ENCODE results near the gene AKNA. TPM values are rescaled to one million over a fixed set of nuclear protein-coding genes. Genes with fewer than 3 reads are reported as not detected.

The AKNA gene
- polyA plus RNA-seq, 4 donors, result 3.4 to 22.0 (median 12.8) TPM

DNA sequence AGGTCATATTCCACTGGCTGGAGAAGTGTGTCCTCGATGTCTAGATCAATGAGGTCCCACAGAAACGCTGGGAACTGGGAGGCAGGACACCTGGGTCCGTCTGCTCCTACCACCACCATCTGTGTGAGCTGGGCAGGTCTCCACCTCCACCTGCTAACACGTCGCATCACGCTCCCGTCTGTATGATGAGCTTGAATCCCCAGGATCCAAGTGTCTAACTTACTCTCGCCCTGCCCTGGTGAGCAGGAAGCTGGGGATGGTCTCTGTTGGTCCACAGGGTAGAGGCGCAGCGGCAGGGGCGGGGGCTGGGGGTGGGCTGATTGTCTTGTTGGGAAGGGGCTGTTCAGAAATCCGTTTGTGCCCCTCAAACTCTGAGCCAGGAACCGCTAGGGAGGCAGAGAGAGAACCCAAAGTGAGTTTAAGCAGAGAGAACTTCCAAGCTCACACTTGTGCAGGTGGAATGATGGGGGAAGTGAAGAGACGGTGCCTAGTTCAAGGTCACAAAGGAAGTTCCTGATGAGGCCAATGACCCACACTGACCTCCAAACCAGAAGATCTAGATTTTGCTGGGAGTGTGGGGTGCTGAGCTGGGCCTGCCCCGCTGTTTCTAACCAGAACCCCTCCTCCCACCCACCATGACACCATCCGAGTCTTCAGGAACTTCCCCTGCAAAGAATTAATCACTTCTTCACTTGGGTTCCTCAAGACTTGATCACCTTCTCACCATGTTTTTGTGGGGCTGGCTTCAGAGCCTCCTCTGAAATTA, 37.0 kb downstream of the AKNA start:
- Histone ChIP-seq H3K9me3 (ENCODE audit: control insufficient read depth in 2 of 2, insufficient read depth in 1 of 2, low read depth in 1 of 2, low read length in 1 of 2) (no peaks in the 10 kb centered on the region), H3K27ac (ENCODE audit: low read depth in 1 of 3, low read length in 2 of 3) (no peak overlapping the region), H3K27me3 (ENCODE audit: control insufficient read depth in 3 of 3, insufficient read depth in 3 of 3, low read length in 3 of 3) (no peaks in the 10 kb centered on the region), H3K36me3 (ENCODE audit: control insufficient read depth in 3 of 3, insufficient read depth in 2 of 3, low read depth in 1 of 3, low read length in 3 of 3) (peaks cover 10 to 55% (median 24%) of the 10 kb centered on the region in 3 donors), H3K4me3 (ENCODE audit: low read depth in 1 of 3, low read length in 3 of 3) (no peak overlapping the region), H3K4me1 (ENCODE audit: control insufficient read depth in 3 of 3, insufficient read depth in 2 of 3, low read depth in 1 of 3, low read length in 2 of 3) (no peaks in the 10 kb centered on the region)
- FAIRE-seq (no peak), DNase-seq (no peak)
- whole genome bisulfite sequencing, 3 donors, result 92 to 93% (median 92%) methylated on average over 16 of the region's 16 CpGs

DNA sequence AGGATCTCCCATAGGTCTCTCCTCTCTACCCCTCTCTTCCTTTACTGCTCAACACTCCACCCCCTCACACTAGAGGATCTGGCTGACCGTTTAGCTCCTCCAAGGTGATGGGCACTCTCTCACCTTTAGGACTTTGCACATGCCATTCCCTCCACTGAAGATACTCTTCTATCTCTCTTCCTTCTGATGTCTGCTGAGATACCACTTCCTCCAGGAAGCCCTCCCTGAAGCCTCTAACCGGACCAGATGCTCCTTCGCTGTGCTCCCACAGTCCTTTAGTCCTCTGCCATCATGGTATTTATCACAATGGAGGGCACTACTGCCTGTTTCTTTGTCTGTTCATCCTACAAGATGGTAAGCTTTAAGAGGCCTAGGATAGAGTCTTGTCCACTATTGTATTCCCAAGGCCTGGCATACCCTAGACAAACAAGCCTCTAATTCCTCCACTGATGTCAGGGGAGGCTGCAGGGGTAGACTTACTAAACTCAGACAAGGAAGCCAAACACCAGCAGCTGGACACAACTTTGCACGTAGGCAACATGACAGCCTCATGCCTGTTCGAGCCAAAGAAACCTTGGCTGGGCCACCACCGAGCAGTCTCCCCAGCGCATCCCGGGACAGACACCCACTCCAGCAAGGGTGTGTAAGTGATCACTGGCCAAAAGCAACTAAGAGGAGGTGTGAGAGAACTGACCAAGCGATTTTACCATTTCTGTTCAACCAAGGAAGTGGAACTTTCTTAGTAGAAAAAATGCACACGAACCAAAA, 37.9 kb downstream of the AKNA start:
- Histone ChIP-seq H3K27ac (ENCODE audit: low read depth in 1 of 3, low read length in 2 of 3) (no peak overlapping the region), H3K27me3 (ENCODE audit: control insufficient read depth in 3 of 3, insufficient read depth in 3 of 3, low read length in 3 of 3) (no peaks in the 10 kb centered on the region), H3K4me1 (ENCODE audit: control insufficient read depth in 3 of 3, insufficient read depth in 2 of 3, low read depth in 1 of 3, low read length in 2 of 3) (no peaks in the 10 kb centered on the region), H3K4me3 (ENCODE audit: low read depth in 1 of 3, low read length in 3 of 3) (no peak overlapping the region), H3K9me3 (ENCODE audit: control insufficient read depth in 2 of 2, insufficient read depth in 1 of 2, low read depth in 1 of 2, low read length in 1 of 2) (no peaks in the 10 kb centered on the region), H3K36me3 (ENCODE audit: control insufficient read depth in 3 of 3, insufficient read depth in 2 of 3, low read depth in 1 of 3, low read length in 3 of 3) (peaks cover 7 to 57% (median 24%) of the 10 kb centered on the region in 3 donors)
- FAIRE-seq, result no peak
- no peak for DNase-seq
- WGBS, 3 donors, result 83 to 92% (median 86%) methylated on average over 10 of the region's 10 CpGs

DNA sequence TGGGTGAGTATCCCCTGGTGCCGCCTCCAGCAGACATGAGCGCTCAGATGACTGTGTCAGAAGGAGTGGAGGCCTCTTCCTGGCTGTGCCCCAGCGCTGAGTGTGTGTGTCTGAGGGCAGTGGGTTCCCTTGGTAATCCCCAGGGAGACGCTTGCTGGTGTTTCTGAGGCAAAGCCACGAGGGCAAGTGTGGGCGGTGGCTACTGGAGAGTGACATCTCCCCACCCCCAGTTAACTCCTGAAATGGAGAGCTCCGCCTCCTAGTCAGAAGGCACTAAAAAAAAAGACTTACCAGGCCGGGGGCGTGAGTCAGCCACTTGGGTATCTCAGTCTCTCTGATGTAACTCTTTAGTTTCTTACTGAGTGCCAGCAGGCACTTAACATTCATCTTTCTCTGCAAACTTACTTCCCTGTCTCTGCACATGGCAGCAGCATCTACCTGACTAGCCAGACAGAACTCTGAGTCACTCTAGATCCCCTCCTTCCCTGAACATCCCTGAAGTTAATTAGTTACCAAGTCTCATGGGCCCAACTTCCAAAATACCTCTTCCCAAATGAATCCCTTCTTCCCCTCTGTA, 38.8 kb downstream of the AKNA start:
- no peaks in the 10 kb centered on the region for H3K27me3 ChIP-seq (ENCODE audit: control insufficient read depth in 3 of 3, insufficient read depth in 3 of 3, low read length in 3 of 3)
- H3K36me3 ChIP-seq (ENCODE audit: control insufficient read depth in 3 of 3, insufficient read depth in 2 of 3, low read depth in 1 of 3, low read length in 3 of 3), result peaks cover 6 to 64% (median 24%) of the 10 kb centered on the region in 3 donors
- peak overlapping the region in 1 of 3 donors; percentile 24 for H3K27ac ChIP-seq (ENCODE audit: low read depth in 1 of 3, low read length in 2 of 3)
- no peak overlapping the region for H3K4me3 ChIP-seq (ENCODE audit: low read depth in 1 of 3, low read length in 3 of 3)
- FAIRE-seq, result no peak
- H3K4me1 ChIP-seq (ENCODE audit: control insufficient read depth in 3 of 3, insufficient read depth in 2 of 3, low read depth in 1 of 3, low read length in 2 of 3), result no peaks in the 10 kb centered on the region
- peak in 1 of 2 donors; percentile 44 for DNase-seq
- WGBS, 3 donors, result 42 to 66% (median 44%) methylated on average over 8 to 9 of the region's 9 CpGs
- no peaks in the 10 kb centered on the region for H3K9me3 ChIP-seq (ENCODE audit: control insufficient read depth in 2 of 2, insufficient read depth in 1 of 2, low read depth in 1 of 2, low read length in 1 of 2)

DNA sequence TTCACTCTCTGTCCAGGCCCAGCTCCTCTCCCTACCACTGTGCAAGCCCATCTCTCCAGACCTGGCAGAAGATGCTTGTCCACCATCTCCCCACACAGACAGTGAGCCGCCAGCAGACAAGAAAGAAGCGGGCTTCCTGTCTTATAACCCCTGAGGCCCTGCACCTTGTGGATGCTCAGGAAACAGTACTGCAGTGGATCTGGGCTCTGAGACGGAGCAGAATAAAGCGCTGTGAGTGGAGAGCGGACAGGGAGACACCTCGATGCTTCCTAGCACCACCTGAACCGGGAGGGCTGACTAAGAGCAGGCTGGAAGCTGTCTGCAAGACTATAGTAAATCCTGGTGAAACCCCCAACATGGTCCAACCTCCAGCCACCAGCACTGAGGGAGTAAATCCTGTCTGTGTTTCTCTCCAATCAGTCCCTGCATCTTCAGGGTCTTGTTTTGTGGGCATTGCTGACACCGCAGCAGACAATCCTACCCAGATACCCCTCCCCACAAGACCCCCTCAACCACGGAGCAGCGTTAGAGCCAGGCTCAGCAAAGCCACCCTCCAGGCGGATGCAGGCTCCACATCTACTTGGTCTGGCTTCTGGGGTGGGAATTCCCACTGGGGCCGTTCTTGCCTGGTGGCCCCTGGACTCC, 39.4 kb downstream of the AKNA start:
- no peak overlapping the region for H3K4me3 ChIP-seq (ENCODE audit: low read depth in 1 of 3, low read length in 3 of 3)
- no peaks in the 10 kb centered on the region for H3K27me3 ChIP-seq (ENCODE audit: control insufficient read depth in 3 of 3, insufficient read depth in 3 of 3, low read length in 3 of 3)
- FAIRE-seq, result no peak
- DNase-seq, result no peak
- H3K36me3 ChIP-seq (ENCODE audit: control insufficient read depth in 3 of 3, insufficient read depth in 2 of 3, low read depth in 1 of 3, low read length in 3 of 3), result peaks cover 7 to 66% (median 28%) of the 10 kb centered on the region in 3 donors
- peak overlapping the region in 1 of 3 donors; percentile 24 for H3K27ac ChIP-seq (ENCODE audit: low read depth in 1 of 3, low read length in 2 of 3)
- H3K9me3 ChIP-seq (ENCODE audit: control insufficient read depth in 2 of 2, insufficient read depth in 1 of 2, low read depth in 1 of 2, low read length in 1 of 2), result no peaks in the 10 kb centered on the region
- H3K4me1 ChIP-seq (ENCODE audit: control insufficient read depth in 3 of 3, insufficient read depth in 2 of 3, low read depth in 1 of 3, low read length in 2 of 3), result no peaks in the 10 kb centered on the region
- 85 to 87% (median 85%) methylated on average over 12 of the region's 12 CpGs for WGBS, 3 donors

DNA sequence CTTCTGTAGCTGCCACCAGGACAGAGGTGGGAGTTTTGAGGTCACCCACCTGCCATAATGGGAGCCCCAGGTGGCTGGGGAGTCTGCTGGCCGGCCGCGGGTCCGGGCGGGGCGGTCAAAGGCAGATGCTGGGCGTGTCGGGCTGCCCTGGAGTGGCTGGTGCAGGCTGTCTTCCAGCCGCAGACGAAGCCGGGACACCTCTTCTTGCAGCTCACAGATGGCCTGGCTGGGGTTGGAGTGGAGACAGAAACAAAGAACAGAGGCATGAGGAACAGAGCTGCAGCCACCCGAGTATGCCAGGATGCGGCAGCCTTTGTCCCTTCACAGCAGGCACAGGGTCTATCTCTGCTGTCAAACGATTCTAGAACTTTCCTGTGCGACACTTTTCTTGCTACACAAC, 40.1 kb downstream of the AKNA start:
- H3K36me3 ChIP-seq (ENCODE audit: control insufficient read depth in 3 of 3, insufficient read depth in 2 of 3, low read depth in 1 of 3, low read length in 3 of 3), result peaks cover 7 to 66% (median 34%) of the 10 kb centered on the region in 3 donors
- no peak overlapping the region for H3K4me3 ChIP-seq (ENCODE audit: low read depth in 1 of 3, low read length in 3 of 3)
- no peaks in the 10 kb centered on the region for H3K9me3 ChIP-seq (ENCODE audit: control insufficient read depth in 2 of 2, insufficient read depth in 1 of 2, low read depth in 1 of 2, low read length in 1 of 2)
- FAIRE-seq (no peak), DNase-seq (no peak)
- no peak overlapping the region for H3K27ac ChIP-seq (ENCODE audit: low read depth in 1 of 3, low read length in 2 of 3)
- H3K4me1 ChIP-seq (ENCODE audit: control insufficient read depth in 3 of 3, insufficient read depth in 2 of 3, low read depth in 1 of 3, low read length in 2 of 3), result no peaks in the 10 kb centered on the region
- no peaks in the 10 kb centered on the region for H3K27me3 ChIP-seq (ENCODE audit: control insufficient read depth in 3 of 3, insufficient read depth in 3 of 3, low read length in 3 of 3)
- 75 to 85% (median 81%) methylated on average over 15 of the region's 15 CpGs for WGBS, 3 donors

DNA sequence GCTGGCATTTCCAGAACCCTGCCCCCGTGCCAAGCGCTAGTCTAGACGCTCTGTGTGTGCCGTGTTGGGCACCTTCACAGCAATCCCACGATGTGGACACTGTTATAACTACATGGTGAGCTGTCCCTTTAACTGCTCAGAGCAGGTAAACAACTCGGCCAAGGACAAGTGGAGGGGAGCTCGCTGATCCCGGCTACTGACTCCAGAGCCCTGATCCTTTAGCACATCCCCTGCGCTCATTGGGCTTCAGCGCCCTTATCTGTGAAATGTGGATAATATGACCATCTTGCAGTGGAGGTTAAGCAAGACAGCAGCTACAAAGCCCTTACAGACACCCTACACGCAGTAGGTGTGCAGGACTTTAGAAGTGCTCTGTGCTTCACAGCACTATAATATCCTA, 41.6 kb downstream of the AKNA start:
- Histone ChIP-seq H3K27me3 (ENCODE audit: control insufficient read depth in 3 of 3, insufficient read depth in 3 of 3, low read length in 3 of 3) (no peaks in the 10 kb centered on the region), H3K27ac (ENCODE audit: low read depth in 1 of 3, low read length in 2 of 3) (no peak overlapping the region), H3K9me3 (ENCODE audit: control insufficient read depth in 2 of 2, insufficient read depth in 1 of 2, low read depth in 1 of 2, low read length in 1 of 2) (no peaks in the 10 kb centered on the region), H3K4me1 (ENCODE audit: control insufficient read depth in 3 of 3, insufficient read depth in 2 of 3, low read depth in 1 of 3, low read length in 2 of 3) (no peaks in the 10 kb centered on the region), H3K36me3 (ENCODE audit: control insufficient read depth in 3 of 3, insufficient read depth in 2 of 3, low read depth in 1 of 3, low read length in 3 of 3) (peaks cover 7 to 75% (median 34%) of the 10 kb centered on the region in 3 donors), H3K4me3 (ENCODE audit: low read depth in 1 of 3, low read length in 3 of 3) (no peak overlapping the region)
- DNase-seq (no peak), FAIRE-seq (no peak)
- 85 to 88% (median 87%) methylated on average over 11 of the region's 11 CpGs for WGBS, 3 donors

DNA sequence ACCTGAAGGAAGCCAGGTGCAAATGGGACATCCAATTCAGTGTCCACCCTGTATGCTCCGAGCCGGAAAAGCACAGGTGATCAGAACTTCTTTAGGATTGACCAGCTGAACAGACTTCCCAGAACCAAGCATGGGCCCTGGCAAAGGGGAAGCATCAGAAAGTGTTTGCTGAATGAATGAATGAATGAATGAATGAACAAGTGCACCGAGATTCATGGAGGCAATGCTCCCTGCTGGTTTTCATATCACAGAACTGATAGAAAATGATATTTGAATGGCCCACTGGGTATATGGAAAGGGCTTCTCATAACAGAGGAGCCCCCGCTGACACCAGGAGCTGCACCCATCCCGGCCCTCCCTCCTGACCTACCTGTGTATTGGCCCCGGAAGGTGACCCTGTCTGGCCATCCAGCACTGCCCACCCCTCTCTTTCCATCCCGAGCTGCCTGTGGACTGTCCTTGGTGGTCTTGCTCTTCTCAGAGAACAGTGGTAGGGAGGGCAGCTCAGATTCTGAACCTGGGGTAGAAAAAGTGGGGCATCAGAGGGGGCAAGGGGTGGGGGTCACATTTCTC, 42.2 kb downstream of the AKNA start:
- peaks cover 7 to 73% (median 34%) of the 10 kb centered on the region in 3 donors for H3K36me3 ChIP-seq (ENCODE audit: control insufficient read depth in 3 of 3, insufficient read depth in 2 of 3, low read depth in 1 of 3, low read length in 3 of 3)

DNA sequence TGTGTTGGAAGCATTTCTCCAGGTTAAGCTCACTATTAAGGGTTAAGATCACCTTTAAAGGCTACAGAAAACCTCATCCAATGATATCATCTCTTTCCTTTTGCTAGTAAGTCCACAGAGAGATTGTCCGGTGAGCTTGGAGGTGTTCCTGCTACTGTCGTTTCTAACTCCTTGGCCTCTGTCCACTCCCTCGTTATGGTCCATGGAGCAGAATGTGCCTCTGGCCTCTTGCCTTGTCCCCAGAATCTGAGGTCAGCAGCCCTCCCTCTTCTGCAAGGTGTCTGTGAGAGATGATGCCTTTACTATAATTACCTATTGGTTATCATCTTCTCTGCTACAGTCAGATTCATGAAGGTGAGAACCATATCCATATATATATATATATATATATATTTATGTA, 43.1 kb downstream of the AKNA start:
- WGBS, 3 donors, result 69 to 73% (median 69%) methylated on average over 3 of the region's 3 CpGs
- H3K4me1 ChIP-seq (ENCODE audit: control insufficient read depth in 3 of 3, insufficient read depth in 2 of 3, low read depth in 1 of 3, low read length in 2 of 3), result no peaks in the 10 kb centered on the region
- DNase-seq, result no peak
- no peak overlapping the region for H3K4me3 ChIP-seq (ENCODE audit: low read depth in 1 of 3, low read length in 3 of 3)
- H3K27ac ChIP-seq (ENCODE audit: low read depth in 1 of 3, low read length in 2 of 3), result no peak overlapping the region
- no peaks in the 10 kb centered on the region for H3K9me3 ChIP-seq (ENCODE audit: control insufficient read depth in 2 of 2, insufficient read depth in 1 of 2, low read depth in 1 of 2, low read length in 1 of 2)
- no peak for FAIRE-seq
- peaks cover 7 to 74% (median 28%) of the 10 kb centered on the region in 3 donors for H3K36me3 ChIP-seq (ENCODE audit: control insufficient read depth in 3 of 3, insufficient read depth in 2 of 3, low read depth in 1 of 3, low read length in 3 of 3)
- no peaks in the 10 kb centered on the region for H3K27me3 ChIP-seq (ENCODE audit: control insufficient read depth in 3 of 3, insufficient read depth in 3 of 3, low read length in 3 of 3)

More for the DNA sequence above, 42.2 kb downstream of the AKNA start:
- WGBS, 3 donors, result 90 to 95% (median 91%) methylated on average over 7 of the region's 7 CpGs
- H3K27ac ChIP-seq (ENCODE audit: low read depth in 1 of 3, low read length in 2 of 3), result no peak overlapping the region
- H3K4me1 ChIP-seq (ENCODE audit: control insufficient read depth in 3 of 3, insufficient read depth in 2 of 3, low read depth in 1 of 3, low read length in 2 of 3), result no peaks in the 10 kb centered on the region
- H3K27me3 ChIP-seq (ENCODE audit: control insufficient read depth in 3 of 3, insufficient read depth in 3 of 3, low read length in 3 of 3), result no peaks in the 10 kb centered on the region
- no peaks in the 10 kb centered on the region for H3K9me3 ChIP-seq (ENCODE audit: control insufficient read depth in 2 of 2, insufficient read depth in 1 of 2, low read depth in 1 of 2, low read length in 1 of 2)
- FAIRE-seq (no peak), DNase-seq (no peak)
- H3K4me3 ChIP-seq (ENCODE audit: low read depth in 1 of 3, low read length in 3 of 3), result no peak overlapping the region
